Head of caudate nucleus (tissue), 42 donors: ENCODE results near the gene MAPKBP1.

Experiments used
- DNase-seq, 42 donors: peaks; one replicate each; pipeline versions ENCODE4 v3.0.0 to v3.0.0-alpha.2; 2020 to 2021; ENCODE audit warnings: mixed read lengths in 7 of 42
- intact Hi-C: fragments of 100-400 bp; cut with DNase I; formaldehyde crosslinking; loops from one replicate; pipeline ENCODE4 v1.15.0; 2022

Gene MAPKBP1

GRCh38 chr15:41836073-41836472, 61.8 kb downstream of the MAPKBP1 start:
- intact Hi-C loops = no loop called here
- DNase-seq = no peak

- no peak for DNase-seq
- intact Hi-C loops = no loop called here
Measured at GRCh38 chr15:41836713-41837454, 62.6 kb downstream of the MAPKBP1 start.

- DNase-seq = no peak
- intact Hi-C loops = no loop called here
Measured at GRCh38 chr15:41838400-41838897, 64.2 kb downstream of the MAPKBP1 start, which contains the start of gene PLA2G4B. TSS of gene PLA2G4B (plus strand) at chr15:41838847. CDS start at chr15:41838914, 67 bp downstream.

- intact Hi-C loops = no loop called here
Measured at GRCh38 chr15:41839781-41840491, 65.7 kb downstream of the MAPKBP1 start.

GRCh38 chr15:41840673-41841072, 66.4 kb downstream of the MAPKBP1 start:
- DNase-seq = no peak
- intact Hi-C loops = no loop called here

More at GRCh38 chr15:41839781-41840491, 65.7 kb downstream of the MAPKBP1 start:
- no peak for DNase-seq

- no peak for DNase-seq
- intact Hi-C loops = no loop called here
Measured at GRCh38 chr15:41841131-41841530, 66.8 kb downstream of the MAPKBP1 start.

GRCh38 chr15:41842229-41842628, 67.9 kb downstream of the MAPKBP1 start:
- intact Hi-C loops = no loop called here
- DNase-seq = no peak

- DNase-seq = no peak
Measured at GRCh38 chr15:41843571-41843970, 69.3 kb downstream of the MAPKBP1 start.

GRCh38 chr15:41844814-41845213, 70.5 kb downstream of the MAPKBP1 start:
- no peak for DNase-seq
- intact Hi-C loops = no loop called here

More at GRCh38 chr15:41843571-41843970, 69.3 kb downstream of the MAPKBP1 start:
- intact Hi-C loops = no loop called here

- DNase-seq = no peak
- intact Hi-C loops = no loop called here
Measured at GRCh38 chr15:41847206-41847605, 72.9 kb downstream of the MAPKBP1 start.

GRCh38 chr15:41847981-41848380, 73.7 kb downstream of the MAPKBP1 start:
- DNase-seq = no peak

GRCh38 chr15:41848631-41849030, 74.3 kb downstream of the MAPKBP1 start:
- peak in 16 of 42 donors; percentile 5 to 61 (median 29) for DNase-seq
- intact Hi-C loops = no loop called here

More at GRCh38 chr15:41847981-41848380, 73.7 kb downstream of the MAPKBP1 start:
- intact Hi-C loops = no loop called here

GRCh38 chr15:41849204-41849603, 74.9 kb downstream of the MAPKBP1 start:
- no peak for DNase-seq
- intact Hi-C loops = no loop called here

GRCh38 chr15:41849861-41850260, 75.6 kb downstream of the MAPKBP1 start:
- intact Hi-C loops = no loop called here
- no peak for DNase-seq

- intact Hi-C loops = no loop called here
Measured at GRCh38 chr15:41850482-41851166, 76.3 kb downstream of the MAPKBP1 start.

GRCh38 chr15:41851167-41851523, 76.9 kb downstream of the MAPKBP1 start:
- DNase-seq = no peak
- intact Hi-C loops = no loop called here

More at GRCh38 chr15:41850482-41851166, 76.3 kb downstream of the MAPKBP1 start:
- DNase-seq = no peak

GRCh38 chr15:41851755-41852370, 77.6 kb downstream of the MAPKBP1 start:
- intact Hi-C loops = no loop called here
- no peak for DNase-seq

GRCh38 chr15:41852736-41853590, 78.7 kb downstream of the MAPKBP1 start:
- no peak for DNase-seq
- intact Hi-C loops = no loop called here
